GM21825 (cell line): ENCODE measurements around the gene TMEM242.

ENCODE experiments used
- ATAC-seq: cut with Tn5 transposase; IDR thresholded peaks from one replicate; pipeline ENCODE4 v1.9.1; 2021; ENCODE audit warnings: mild to moderate bottlenecking, moderate library complexity; ENCODE audit not compliant: unreplicated experiment

The TMEM242 gene

GRCh38 chr6:157272866-157273755 is 50.2 kb downstream of the TMEM242 start:
- ATAC-seq = no peak

DNA sequence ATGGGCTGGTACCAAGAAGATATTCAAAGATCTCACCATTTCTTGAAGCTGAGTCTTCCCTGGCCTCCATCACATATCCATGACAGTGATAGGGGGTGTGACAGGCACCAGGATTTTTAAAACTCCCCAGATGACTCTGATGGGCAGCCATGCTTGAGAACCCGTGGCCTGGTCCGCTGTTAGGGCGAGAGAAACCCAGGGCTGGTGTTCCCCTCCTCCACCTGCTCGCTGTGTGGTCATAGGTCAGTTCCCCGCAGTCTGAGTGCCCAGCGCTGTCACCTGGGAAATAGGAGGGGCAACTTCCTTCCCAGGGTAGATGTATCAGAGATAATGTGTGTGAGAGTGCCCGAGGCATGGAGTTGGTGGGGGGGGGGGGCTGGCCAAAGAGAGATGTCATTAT is 50.9 kb downstream of the TMEM242 start:
- ATAC-seq = no peak

GRCh38 chr6:157271911-157272310 is 51.4 kb downstream of the TMEM242 start:
- no peak for ATAC-seq

DNA sequence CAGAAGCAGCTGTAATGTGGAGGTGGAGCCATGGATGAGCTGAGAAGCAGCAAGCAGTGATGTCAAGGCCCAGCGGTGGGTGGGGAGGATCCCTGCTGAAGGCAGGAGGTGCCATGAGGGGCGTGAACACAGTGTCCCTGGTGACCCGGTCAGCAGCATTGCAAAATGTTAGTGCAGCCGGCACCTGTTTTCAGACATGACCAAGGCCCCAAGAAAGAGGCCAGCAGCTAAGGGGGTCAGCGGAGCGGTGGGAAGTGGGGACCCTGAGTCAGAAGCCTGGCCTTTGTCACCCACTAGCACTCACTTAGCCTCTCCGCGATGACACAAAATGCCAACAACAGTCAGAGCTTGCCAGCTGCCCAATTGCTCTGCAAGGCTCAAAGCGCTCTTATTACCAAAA is 51.9 kb downstream of the TMEM242 start:
- no peak for ATAC-seq

- no peak for ATAC-seq
These were observed 52.4 kb downstream of the TMEM242 start for GRCh38 chr6:157270916-157271315.

- no peak for ATAC-seq
These were observed 53.0 kb downstream of the TMEM242 start for GRCh38 chr6:157270308-157270707.

DNA sequence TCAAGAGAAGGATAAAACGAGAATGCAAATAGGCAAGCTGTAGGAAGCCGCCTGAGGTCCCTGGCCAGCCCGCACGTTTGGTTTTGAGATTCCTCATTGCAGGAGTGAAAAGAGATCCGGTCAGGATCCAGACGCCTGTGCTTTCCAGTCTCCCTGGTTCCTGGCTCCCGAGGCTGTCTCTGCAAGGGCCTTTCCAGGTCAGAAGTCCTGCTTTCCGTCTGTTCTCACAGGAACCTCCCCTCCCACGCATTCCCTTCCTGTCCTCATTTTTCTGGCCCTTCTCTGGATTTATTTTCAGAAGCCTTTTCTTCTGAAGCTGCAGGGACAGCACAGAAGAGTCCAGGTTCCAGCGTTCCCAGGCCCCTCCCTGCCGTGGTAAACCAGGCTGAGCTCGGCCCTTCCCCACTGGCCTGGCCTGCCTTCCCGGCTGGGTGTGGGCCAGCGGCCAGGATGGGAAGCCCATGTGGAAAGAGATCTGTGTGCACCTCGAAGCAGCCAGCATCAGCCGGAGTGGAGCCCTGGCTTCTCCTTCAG is 54.0 kb downstream of the TMEM242 start:
- no peak for ATAC-seq

DNA sequence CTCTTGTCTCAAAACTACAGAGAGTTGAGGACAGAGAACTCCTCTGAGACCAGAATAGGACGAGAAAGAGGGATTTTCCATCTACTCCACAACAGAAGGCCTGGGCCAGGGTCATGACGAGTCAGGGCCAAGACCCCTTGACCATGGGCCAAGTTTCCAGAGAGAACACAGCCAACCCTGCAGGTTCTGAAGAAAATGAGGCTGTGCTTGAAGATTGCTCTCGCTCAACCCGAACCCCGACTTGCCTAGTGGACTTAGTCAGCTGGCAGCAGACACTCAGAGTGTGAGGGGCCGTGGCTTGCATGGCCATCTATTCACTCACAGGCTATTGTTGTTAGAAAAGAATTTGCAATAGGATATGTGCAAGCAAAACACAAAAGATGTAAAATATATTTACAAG is 54.5 kb downstream of the TMEM242 start:
- no peak for ATAC-seq

GRCh38 chr6:157268396-157268795 is 54.9 kb downstream of the TMEM242 start:
- no peak for ATAC-seq

- no peak for ATAC-seq
These were observed 55.7 kb downstream of the TMEM242 start for GRCh38 chr6:157267654-157268053.

DNA sequence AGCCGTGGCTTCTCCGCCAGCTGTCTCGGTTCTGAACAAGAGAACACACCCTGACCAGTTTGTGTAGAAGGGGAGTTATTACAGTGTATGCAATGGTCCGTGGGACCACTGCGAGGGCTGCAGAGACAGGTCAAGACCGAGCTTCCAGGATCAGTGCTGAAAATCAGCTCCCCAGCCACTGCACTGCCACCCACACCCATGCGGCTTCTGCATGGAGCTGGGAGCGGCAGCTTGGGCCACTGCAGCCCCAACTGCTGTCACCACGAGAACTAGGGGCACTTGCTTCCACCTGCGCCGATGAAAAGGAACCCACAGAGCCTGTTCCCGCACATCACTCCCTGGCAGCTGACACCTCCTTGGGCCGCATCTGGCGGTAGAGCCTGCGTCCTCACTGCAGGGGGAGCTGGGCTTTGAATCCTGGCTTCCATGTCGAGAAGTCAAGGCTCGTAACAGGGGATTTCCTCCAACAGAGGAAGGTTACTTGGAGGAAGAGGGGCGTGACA is 56.2 kb downstream of the TMEM242 start:
- no peak for ATAC-seq

DNA sequence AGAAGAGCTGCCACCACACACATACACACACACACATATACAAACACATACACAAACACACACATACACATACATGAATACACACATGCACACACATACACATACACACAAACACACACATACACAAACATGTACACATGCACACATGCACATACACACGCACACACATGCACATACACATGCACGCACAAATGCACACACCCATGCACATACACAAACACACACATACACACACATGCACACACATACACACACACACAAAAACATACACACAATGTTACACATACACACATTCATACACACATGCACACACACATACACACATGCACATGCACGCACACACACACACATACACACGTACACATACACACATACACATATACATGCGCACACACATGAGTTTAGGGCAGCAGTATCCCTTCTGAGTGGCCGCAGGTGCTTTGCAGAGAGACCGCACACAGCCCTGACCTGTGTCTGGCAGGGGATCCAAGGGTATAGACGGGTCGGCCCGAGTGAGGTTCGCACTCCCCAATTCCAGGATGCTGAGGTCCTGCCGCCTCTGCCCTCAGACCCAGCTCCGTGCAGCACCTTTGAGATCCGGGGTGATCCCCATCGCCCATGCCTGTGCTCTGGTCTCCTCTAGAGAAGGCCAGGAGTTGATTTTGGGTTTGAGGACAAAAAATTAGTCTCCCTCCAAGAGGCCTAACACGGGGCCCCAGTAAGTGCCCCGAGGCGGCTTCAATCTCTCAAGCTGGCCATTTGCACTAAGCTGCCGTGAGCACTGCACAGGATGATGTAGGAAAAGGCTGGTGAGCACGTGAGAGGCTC is 56.8 kb downstream of the TMEM242 start:
- ATAC-seq = no peak

GRCh38 chr6:157265635-157266034 is 57.7 kb downstream of the TMEM242 start:
- no peak for ATAC-seq

- ATAC-seq = no peak
These were observed 58.1 kb downstream of the TMEM242 start for GRCh38 chr6:157265186-157265585.

DNA sequence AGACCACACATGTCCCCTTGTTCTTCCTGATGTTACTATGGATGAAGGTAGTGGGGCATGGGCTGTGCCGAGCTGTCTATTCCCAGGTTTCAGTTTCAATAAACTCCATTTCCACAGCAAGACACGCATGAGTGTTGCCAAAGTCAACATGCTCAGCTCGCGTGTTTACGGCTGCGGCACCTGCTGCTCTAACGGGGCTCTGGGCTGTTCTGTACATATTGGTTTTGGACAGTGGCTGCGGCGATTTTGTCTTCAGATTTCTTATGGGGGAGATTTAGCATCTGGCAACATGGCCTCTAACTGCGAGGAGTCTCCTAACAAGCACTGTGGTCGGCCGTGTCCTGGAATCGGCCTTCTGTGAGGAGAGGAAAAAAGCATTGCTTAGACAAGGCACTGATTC is 58.6 kb downstream of the TMEM242 start:
- ATAC-seq = no peak

GRCh38 chr6:157263881-157264397 is 59.4 kb downstream of the TMEM242 start:
- no peak for ATAC-seq

GRCh38 chr6:157263146-157263545 is 60.2 kb downstream of the TMEM242 start:
- no peak for ATAC-seq

DNA sequence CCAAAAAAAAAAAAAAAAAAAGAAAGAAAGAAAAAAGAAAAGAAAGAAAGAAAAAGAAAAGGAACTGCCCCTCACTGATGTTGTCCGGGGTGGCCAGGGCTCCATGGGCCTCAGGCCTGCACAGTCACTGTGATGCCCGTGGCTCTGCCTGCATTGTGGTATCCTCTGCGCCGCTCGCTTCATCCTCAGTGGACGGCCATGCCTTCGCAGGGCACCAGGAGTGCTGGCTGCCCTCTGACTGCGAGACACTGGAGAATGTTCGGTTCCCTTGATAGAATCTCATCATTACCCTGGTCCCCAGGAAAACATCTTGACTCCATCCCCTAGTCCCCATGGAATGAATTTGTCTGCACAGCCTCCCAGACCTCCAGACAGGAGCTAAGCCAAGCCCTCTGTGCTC is 61.7 kb downstream of the TMEM242 start:
- no peak for ATAC-seq

DNA sequence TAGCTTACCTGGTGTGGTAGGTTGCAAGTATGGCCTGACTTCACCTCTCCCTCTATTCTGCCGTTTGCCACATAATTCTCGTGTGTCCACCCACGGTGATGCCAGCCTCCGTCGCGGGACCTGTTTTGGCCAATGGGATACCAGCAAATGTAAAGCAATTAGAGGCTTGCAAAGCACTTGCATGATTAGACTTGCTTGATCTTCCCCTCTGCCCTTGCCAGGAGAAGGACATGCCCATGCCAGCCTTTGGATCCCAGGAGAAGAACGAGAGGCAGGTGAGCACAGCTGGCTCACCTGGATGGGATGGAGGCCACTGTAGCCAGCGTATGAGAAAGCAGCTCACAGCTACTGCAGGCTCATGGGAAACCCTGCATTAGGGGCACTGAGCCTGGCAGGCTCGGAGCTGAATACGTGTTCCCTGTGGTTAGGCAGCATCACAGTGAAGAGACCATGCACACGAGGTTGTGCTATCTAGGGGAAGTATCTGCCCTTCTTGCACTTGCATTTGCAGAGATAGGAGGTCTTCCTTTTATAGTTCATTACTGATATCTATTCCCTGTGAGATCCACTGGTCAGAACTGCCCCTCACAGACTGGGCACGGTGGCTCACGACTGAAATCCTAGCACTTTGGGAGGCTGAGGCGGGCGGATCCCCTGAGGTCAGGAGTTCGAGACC is 62.4 kb downstream of the TMEM242 start:
- ATAC-seq = no peak

GRCh38 chr6:157259443-157259842 is 63.9 kb downstream of the TMEM242 start:
- ATAC-seq = no peak

- ATAC-seq = no peak
These were observed 64.4 kb downstream of the TMEM242 start for GRCh38 chr6:157258878-157259277.
